H9 (cell line): ENCODE measurements around the gene NPTX2. TPM values are rescaled to one million over a fixed set of nuclear protein-coding genes. Genes with fewer than 3 reads are reported as not detected.

Experiments
- DNase-seq: peaks from one replicate; pipeline ENCODE4 v3.0.0-alpha.2; 2017
- H2AFZ ChIP-seq: one replicate; pipeline ENCODE4 v1.6.1; 2013; ENCODE audit warnings: mild to moderate bottlenecking, low read length, control low read depth, moderate library complexity
- H2AK5ac ChIP-seq: 2 replicates; pipeline ENCODE4 v1.6.1; 2013; ENCODE audit warnings: low read length, control low read depth, mixed read lengths; ENCODE audit not compliant: insufficient read length
- H2BK120ac ChIP-seq: one replicate; pipeline ENCODE4 v1.6.1; 2013; ENCODE audit warnings: low read depth, mild to moderate bottlenecking, low read length, control low read depth, inconsistent platforms; ENCODE audit not compliant: poor library complexity, severe bottlenecking
- H2BK12ac ChIP-seq: 2 replicates; pipeline ENCODE4 v1.6.1; 2013; ENCODE audit warnings: low read length, control low read depth, mixed read lengths, low read depth; ENCODE audit not compliant: insufficient read length
- H2BK15ac ChIP-seq: 2 replicates; pipeline ENCODE4 v1.6.1; 2013; ENCODE audit warnings: low read depth, low read length, control low read depth
- H2BK20ac ChIP-seq: one replicate; pipeline ENCODE4 v1.6.1; 2013; ENCODE audit warnings: low read depth, mild to moderate bottlenecking, low read length, control low read depth, inconsistent platforms; ENCODE audit not compliant: poor library complexity, severe bottlenecking
- H2BK5ac ChIP-seq: 2 replicates; pipeline ENCODE4 v1.6.1; 2013; ENCODE audit warnings: low read length, control low read depth, mixed read lengths; ENCODE audit not compliant: insufficient read length
- H3K14ac ChIP-seq: 2 replicates; pipeline ENCODE4 v1.6.1; 2013; ENCODE audit warnings: low read length, control low read depth; ENCODE audit not compliant: insufficient read depth
- H3K18ac ChIP-seq: 2 replicates; pipeline ENCODE4 v1.6.1; 2013; ENCODE audit warnings: low read depth, mild to moderate bottlenecking, mixed read lengths, low read length, control low read depth; ENCODE audit not compliant: insufficient read length
- H3K23ac ChIP-seq: 2 replicates; pipeline ENCODE4 v1.6.1; 2013; ENCODE audit warnings: low read length, control low read depth, mixed read lengths, low read depth; ENCODE audit not compliant: insufficient read length
- H3K23me2 ChIP-seq: 2 replicates; pipeline ENCODE4 v1.6.1; 2013; ENCODE audit warnings: low read depth, mild to moderate bottlenecking, mixed read lengths, low read length, control low read depth; ENCODE audit not compliant: insufficient read length, poor library complexity, severe bottlenecking
- H3K27ac ChIP-seq: 2 replicates; pipeline ENCODE4 v1.5.1; 2013; ENCODE audit warnings: low read length, control low read depth, mixed read lengths, low read depth; ENCODE audit not compliant: insufficient read length
- H3K27me3 ChIP-seq: 2 replicates; pipeline ENCODE4 v1.6.1; 2013; ENCODE audit warnings: low read length, control low read depth, inconsistent platforms; ENCODE audit not compliant: insufficient read depth
- H3K4ac ChIP-seq: 2 replicates; pipeline ENCODE4 v1.6.1; 2013; ENCODE audit warnings: low read depth, mild to moderate bottlenecking, control low read depth, inconsistent platforms, low read length, moderate library complexity
- H3K4me1 ChIP-seq: 2 replicates; pipeline ENCODE4 v1.6.1; 2013; ENCODE audit warnings: low read length, control low read depth, inconsistent platforms; ENCODE audit not compliant: insufficient read depth
- H3K4me2 ChIP-seq: 2 replicates; pipeline ENCODE4 v1.6.1; 2013; ENCODE audit warnings: low read length, control low read depth, mixed read lengths; ENCODE audit not compliant: insufficient read length, insufficient read depth
- H3K56ac ChIP-seq: 2 replicates; pipeline ENCODE4 v1.6.1; 2013; ENCODE audit warnings: low read depth, mild to moderate bottlenecking, mixed read lengths, low read length, control low read depth; ENCODE audit not compliant: insufficient read length
- H3K79me1 ChIP-seq: 2 replicates; pipeline ENCODE4 v1.6.1; 2013; ENCODE audit warnings: low read depth, mild to moderate bottlenecking, moderate library complexity, low read length, control low read depth, inconsistent platforms; ENCODE audit not compliant: insufficient read depth, poor library complexity, severe bottlenecking
- H3K79me2 ChIP-seq: 2 replicates; pipeline ENCODE4 v1.6.1; 2013; ENCODE audit warnings: low read length, control low read depth, inconsistent platforms; ENCODE audit not compliant: insufficient read depth
- H3K9ac ChIP-seq: 2 replicates; pipeline ENCODE4 v1.6.1; 2013; ENCODE audit warnings: low read length, control low read depth, mixed read lengths; ENCODE audit not compliant: insufficient read length; ENCODE audit errors: extremely low read depth
- H3K9me3 ChIP-seq: one replicate; pipeline ENCODE4 v1.6.1; 2013; ENCODE audit warnings: low read depth, low read length, inconsistent platforms; ENCODE audit not compliant: control insufficient read depth
- H3T11ph ChIP-seq: one replicate; pipeline ENCODE4 v1.6.1; 2013; ENCODE audit warnings: mild to moderate bottlenecking, low read length, control low read depth, inconsistent platforms
- H4K20me1 ChIP-seq: one replicate; pipeline ENCODE4 v1.6.1; 2013; ENCODE audit not compliant: control insufficient read depth, insufficient read length, insufficient read depth
- H4K5ac ChIP-seq: 2 replicates; pipeline ENCODE4 v1.6.1; 2013; ENCODE audit warnings: low read depth, mild to moderate bottlenecking, mixed read lengths, low read length, control low read depth; ENCODE audit not compliant: insufficient read length
- H4K8ac ChIP-seq: replicated peaks from 2 replicates; pipeline ENCODE4 v1.6.1; 2013; ENCODE audit warnings: low read length, control low read depth, mixed read lengths, low read depth; ENCODE audit not compliant: insufficient read length
- H4K91ac ChIP-seq: 2 replicates; pipeline ENCODE4 v1.6.1; 2013; ENCODE audit warnings: low read depth, mild to moderate bottlenecking, moderate library complexity, mixed read lengths, low read length, control low read depth; ENCODE audit not compliant: insufficient read length
- H3K27ac Mint-ChIP-seq, 3 experiments: 2 replicates in 2 of 3; 3 replicates in 1 of 3; pipeline ENCODE4 v1.8.0; 2020 to 2021; ENCODE audit warnings: mixed read lengths in 3 of 3, mild to moderate bottlenecking in 1 of 3, moderate library complexity in 1 of 3
- H3K27me3 Mint-ChIP-seq: 2 replicates; pipeline ENCODE4 v1.8.0; 2021; ENCODE audit warnings: low read depth, mild to moderate bottlenecking, moderate library complexity, mixed read lengths
- H3K36me3 Mint-ChIP-seq, 3 experiments: 2 replicates in 2 of 3; 3 replicates in 1 of 3; pipeline ENCODE4 v1.8.0; 2020 to 2021; ENCODE audit warnings: low read depth in 3 of 3, mixed read lengths in 3 of 3; ENCODE audit not compliant: insufficient read depth in 1 of 3
- H3K4me1 Mint-ChIP-seq, 2 experiments: 2 replicates each; pipeline ENCODE4 v1.8.0; 2020; ENCODE audit warnings: mixed read lengths in 2 of 2
- H3K4me3 Mint-ChIP-seq, 2 experiments: 2 replicates in 1 of 2; 3 replicates in 1 of 2; pipeline ENCODE4 v1.8.0; 2020 to 2021; ENCODE audit warnings: mild to moderate bottlenecking in 2 of 2, mixed read lengths in 2 of 2, moderate library complexity in 1 of 2
- H3K9me3 Mint-ChIP-seq, 2 experiments: 2 replicates in 1 of 2; 3 replicates in 1 of 2; pipeline ENCODE4 v1.8.0; 2020; ENCODE audit warnings: mild to moderate bottlenecking in 2 of 2, mixed read lengths in 2 of 2, moderate library complexity in 1 of 2
- CTCF ChIP-seq: fragments of 200-600 bp; sonication (generic); conservative IDR thresholded peaks from 3 replicates; pipeline ENCODE4 v1.8.0; 2021; ENCODE audit warnings: antibody characterized with exemption, mild to moderate bottlenecking
- WGBS: extraction: QIAGEN DNeasy Blood & Tissue Kit; methylation state at CpG from one replicate; pipeline ENCODE4 v1.1.7; 2013; ENCODE audit warnings: missing lambda C conversion rate, low lambda C conversion rate, mixed read lengths; ENCODE audit not compliant: insufficient read length; ENCODE audit errors: extremely low coverage; 5-methylcytosine and 5-hydroxymethylcytosine counted together
- total RNA-seq: library from RNA; stranded (reverse); gene quantifications from 2 replicates; pipeline ENCODE4 v1.2.1, GENCODE V29; 2021

Gene NPTX2
- total RNA-seq, 1 experiment from 2014 or later, result 8.4 TPM

GRCh38 chr7:98670186-98670585 is 53.1 kb downstream of the NPTX2 start:
- H3K23ac ChIP-seq, result no peak overlapping the region
- no CpG with 5 or more reads among the region's 8 CpGs for WGBS
- H3K27me3 Mint-ChIP-seq, result peaks cover 98% of the 10 kb centered on the region
- H3K4me3 Mint-ChIP-seq, result no peak overlapping the region
- no peak overlapping the region for H3K4ac ChIP-seq
- DNase-seq, result no peak
- H3K9ac ChIP-seq, result no peak overlapping the region
- H3K27ac ChIP-seq, result no peak overlapping the region
- no peaks in the 10 kb centered on the region for H3K9me3 ChIP-seq
- H3K18ac ChIP-seq, result no peak overlapping the region
- TF ChIP-seq CTCF, result no peak
- peaks cover 11 to 12% of the 10 kb centered on the region in 2 experiments for H3K9me3 Mint-ChIP-seq
- no peak overlapping the region for H2BK15ac ChIP-seq
- no peaks in the 10 kb centered on the region for H3K23me2 ChIP-seq
- no peak overlapping the region for H4K8ac ChIP-seq
- H3K4me2 ChIP-seq, result no peak overlapping the region
- no peaks in the 10 kb centered on the region; the same call in 1 of the 2 replicates for H3K4me1 ChIP-seq
- H2BK5ac ChIP-seq, result no peak overlapping the region
- no peak overlapping the region for H3K56ac ChIP-seq
- H3K27me3 ChIP-seq, result peaks cover 3% of the 10 kb centered on the region; the same call in 1 of the 2 replicates
- H3K36me3 Mint-ChIP-seq, result peaks cover 0 to 3% (median 0%) of the 10 kb centered on the region in 3 experiments; a peak in 2 of 7 replicates
- H2BK12ac ChIP-seq, result no peak overlapping the region
- H2BK120ac ChIP-seq, result no peak overlapping the region
- H3K27ac Mint-ChIP-seq, result no peak overlapping the region
- H3K4me1 Mint-ChIP-seq, result peaks cover 2 to 4% of the 10 kb centered on the region in 2 experiments
- H3K79me2 ChIP-seq, result no peaks in the 10 kb centered on the region
- H3K79me1 ChIP-seq, result no peaks in the 10 kb centered on the region
- no peak overlapping the region for H2BK20ac ChIP-seq
- no peak overlapping the region for H3T11ph ChIP-seq
- no peak overlapping the region for H4K91ac ChIP-seq
- H2AFZ ChIP-seq, result no peak overlapping the region
- H4K20me1 ChIP-seq, result no peaks in the 10 kb centered on the region
- H3K14ac ChIP-seq, result no peak overlapping the region; the same call in 1 of the 2 replicates
- no peak overlapping the region for H4K5ac ChIP-seq
- H2AK5ac ChIP-seq, result no peak overlapping the region
